GM18511 (cell line): ENCODE results near the gene HSPA1B.
"Not testable (repeated sequence)": the region's sequence is repeated elsewhere in the genome, so short reads cannot be mapped to it uniquely, and the experiment has no call there.

Experiments
- ATAC-seq: cut with Tn5 transposase; IDR thresholded peaks from one replicate; pipeline ENCODE4 v1.9.1; 2021; ENCODE audit warnings: mild to moderate bottlenecking, moderate library complexity; ENCODE audit not compliant: unreplicated experiment

The HSPA1B gene

GRCh38 chr6:31825553-31825952, 2.0 kb upstream of the HSPA1B start:
- no peak for ATAC-seq

GRCh38 chr6:31826793-31827285, 699 bp upstream of the HSPA1B start:
- ATAC-seq = peak; percentile 24

GRCh38 chr6:31829633-31830283, 2.2 kb downstream of the HSPA1B start:
- no peak for ATAC-seq

- ATAC-seq = no peak
Measured at GRCh38 chr6:31830886-31831335, 3.4 kb downstream of the HSPA1B start.

DNA sequence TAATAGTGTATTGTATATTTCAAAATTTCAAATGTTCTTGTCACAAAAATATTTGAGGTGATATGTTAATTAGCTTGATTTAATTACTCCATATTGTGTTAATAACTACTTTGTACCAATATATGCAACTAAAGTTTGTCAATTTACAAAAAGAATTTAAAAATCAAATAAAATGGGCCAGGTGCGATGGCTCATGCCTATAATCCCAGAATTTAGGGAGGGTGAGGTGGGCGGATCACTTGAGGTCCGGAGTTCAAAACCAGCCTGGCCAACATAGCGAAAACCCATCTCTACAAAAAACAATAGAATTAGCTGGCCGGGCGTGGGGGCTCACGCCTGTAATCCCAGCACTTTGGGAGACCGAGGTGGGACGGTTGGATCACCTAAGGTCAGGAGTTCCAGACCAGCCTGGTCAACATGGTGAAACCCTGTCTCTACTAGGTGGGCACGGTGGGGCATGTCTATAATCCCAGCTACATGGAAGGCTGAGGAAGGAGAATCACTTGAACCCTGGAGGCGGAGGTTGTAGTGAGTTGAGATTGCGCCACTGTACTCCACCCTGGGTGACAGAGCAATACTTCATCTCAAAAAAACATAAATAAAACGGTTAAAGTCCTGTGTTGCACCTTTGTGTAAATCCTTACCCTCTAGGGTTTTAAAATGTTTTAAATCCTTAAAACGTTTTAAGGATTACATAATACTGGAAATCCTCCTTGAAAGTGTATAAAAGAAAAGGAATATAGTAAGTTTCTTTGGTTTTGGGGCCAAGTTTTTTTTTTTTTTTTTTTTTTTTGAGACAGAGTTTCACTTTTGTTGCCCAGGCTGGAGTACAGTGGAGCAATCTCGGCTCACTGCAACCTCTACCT, 4.0 kb downstream of the HSPA1B start:
- no peak for ATAC-seq

- ATAC-seq = no peak
Measured at GRCh38 chr6:31834367-31835250, 7.1 kb downstream of the HSPA1B start.

GRCh38 chr6:31836047-31836473, 8.5 kb downstream of the HSPA1B start:
- no peak for ATAC-seq

DNA sequence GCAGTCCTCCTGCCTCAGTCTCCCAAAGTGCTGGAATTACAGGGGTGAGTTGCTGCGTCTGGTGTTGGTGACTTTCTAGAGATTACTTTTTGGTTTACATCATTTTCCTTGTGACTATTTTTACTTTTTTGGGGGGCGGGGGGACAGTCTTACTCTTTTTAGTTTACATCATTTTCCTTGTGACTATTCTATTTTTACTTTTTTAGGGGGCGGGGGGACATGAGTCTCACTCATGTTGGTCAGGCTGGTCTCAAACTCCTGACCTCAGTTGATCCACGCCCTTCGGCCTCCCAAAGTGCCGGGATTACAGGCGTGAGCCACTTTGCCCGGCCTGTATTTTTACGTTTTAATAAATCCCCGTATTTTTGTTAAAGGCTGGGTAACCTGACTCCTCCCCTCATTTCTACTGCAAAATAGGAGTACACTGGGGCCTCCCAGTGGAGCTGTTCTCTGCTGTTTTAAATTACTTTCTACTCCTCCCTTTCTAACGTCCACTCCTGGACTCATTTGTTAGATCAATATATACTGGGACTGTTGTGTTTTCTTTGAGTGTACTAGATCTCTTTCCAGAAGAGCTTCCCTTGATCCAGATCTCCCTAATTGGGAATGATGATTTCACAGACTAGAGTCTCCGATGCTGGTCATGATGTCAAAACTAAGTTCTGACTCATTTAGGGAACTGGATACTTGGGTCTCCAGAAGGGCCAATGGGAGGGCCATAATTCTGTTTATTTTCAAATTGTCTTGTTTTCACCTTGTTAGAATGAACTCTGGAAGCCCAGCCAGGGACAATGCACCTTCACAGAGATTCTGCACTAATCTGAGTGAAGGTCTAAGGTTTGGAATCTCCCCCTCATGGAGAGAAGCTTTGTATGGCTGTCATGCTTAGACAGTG, 9.2 kb downstream of the HSPA1B start:
- ATAC-seq = no peak

- no peak for ATAC-seq
Measured at GRCh38 chr6:31837369-31838113, 10.0 kb downstream of the HSPA1B start.

DNA sequence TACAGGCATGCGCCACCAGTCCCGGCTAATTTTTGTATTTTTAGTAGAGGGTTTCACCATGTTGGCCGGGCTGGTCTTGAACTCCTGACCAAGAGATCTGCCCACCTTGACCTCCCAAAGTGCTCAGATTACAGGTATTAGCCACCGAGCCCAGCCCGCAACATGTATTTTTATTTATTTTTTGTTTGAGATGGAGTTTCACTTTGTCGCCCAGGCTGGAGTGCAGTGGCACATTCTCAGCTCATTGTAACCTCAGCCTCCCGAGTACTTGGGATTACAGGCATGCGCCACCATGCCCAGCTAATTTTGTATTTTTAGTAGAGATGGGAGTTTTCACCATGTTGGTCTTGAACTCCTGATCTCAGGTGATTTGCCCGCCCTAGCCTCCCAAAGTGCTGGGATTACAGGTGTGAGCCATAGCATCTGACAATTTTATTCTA, 10.6 kb downstream of the HSPA1B start:
- ATAC-seq = not testable (repeated sequence)

DNA sequence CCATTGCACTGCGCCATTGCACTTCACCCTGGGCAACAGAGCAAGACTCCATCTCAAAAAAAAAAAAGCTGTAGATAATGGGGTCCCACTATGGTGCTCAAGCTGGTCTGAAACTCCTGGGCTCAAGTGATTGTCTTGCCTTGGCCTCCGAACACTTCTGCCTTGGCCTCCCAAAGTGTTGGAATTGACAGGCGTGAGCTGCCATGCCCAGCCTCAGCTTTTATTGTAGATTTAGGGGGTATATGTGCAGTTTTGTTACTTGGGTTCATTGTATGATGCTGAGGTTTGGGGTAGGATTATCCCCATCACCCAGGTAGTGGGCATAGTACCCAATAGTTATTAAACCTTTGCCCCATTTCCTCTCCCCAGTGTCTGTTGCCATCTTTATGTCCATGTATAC, 11.4 kb downstream of the HSPA1B start:
- ATAC-seq = no peak

- not testable (repeated sequence) for ATAC-seq
Measured at GRCh38 chr6:31839779-31840126, 12.2 kb downstream of the HSPA1B start.

GRCh38 chr6:31842053-31842452, 14.5 kb downstream of the HSPA1B start:
- ATAC-seq = no peak

- no peak for ATAC-seq
Measured at GRCh38 chr6:31844507-31844906, 17.0 kb downstream of the HSPA1B start.

- no peak for ATAC-seq
Measured at GRCh38 chr6:31847276-31847978, 19.9 kb downstream of the HSPA1B start.

DNA sequence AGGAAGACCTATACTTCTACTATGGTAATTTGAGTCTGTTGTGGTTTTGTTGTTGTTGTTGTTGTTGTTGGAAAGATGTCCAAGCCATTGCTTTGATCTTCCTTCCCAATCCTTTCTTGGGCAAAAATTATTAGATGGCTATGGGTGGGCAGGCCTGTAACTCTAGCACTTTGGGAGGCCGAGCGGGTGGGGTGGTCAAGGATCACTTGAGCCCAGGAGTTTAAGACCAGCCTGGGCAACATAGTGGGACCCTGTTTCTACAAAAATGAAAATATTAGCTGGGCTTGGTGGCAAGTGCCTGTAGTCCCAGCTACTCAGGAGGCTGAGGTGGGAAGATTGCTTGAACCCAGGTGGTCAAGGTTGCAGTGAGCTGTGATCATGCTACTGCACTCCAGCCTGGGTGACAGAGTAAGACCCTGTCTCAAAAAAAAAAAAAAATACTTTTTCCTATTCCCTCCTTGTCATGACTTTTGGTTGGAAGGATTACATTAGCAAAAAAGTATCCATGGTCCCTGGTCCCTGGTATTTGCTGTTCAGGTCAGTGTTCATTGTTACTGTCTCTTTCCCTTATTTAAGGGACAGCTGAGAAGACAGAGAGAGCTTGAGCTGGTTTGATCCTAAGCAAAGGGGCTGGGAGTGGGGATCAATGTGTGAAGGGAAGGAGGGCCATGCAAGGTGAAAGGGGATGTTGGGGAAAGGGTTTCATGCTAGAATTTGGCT, 23.4 kb downstream of the HSPA1B start:
- no peak for ATAC-seq

DNA sequence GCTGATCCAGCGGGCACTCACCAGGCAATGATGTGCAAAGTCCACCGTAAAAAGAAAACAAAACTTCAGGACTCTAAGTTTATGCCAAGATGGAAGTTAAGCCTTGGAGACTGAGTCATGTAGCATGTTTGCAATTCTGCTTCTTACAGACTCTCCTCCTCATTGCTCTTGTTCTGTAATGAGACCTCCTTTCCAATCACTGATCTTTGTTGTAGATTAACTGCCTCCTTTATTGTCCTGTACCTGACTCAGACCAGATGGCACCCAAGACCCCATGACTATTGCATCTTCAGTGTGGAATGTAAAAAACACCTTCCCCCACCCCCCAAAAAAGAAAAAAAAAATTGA, 23.9 kb downstream of the HSPA1B start:
- no peak for ATAC-seq
